Measurements from ENCODE around the gene CLSTN3.

DNA sequence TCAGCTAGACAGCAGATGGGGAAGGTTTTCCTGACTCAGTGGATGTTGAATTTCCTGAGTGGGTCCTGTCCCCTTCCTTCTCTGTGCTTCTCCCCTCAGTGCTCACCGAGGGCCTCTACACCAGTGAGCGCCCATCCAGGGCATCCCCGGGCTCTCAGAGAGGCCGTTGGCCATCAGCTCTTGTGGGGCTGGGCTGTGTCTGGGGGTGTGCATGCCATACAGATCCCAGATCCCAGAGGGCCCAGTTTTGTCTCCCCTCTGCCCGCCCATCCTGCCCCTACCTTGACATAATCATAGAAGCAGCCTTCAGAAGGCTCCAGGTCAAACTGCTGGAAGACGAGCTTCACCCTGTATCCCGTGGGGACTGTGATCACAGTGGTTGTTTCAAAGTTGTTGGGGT is 39.0 kb upstream of the CLSTN3 start:
- TF ChIP-seq GABPA (IDR thresholded peaks at IDR 0.05 in 1 of 2, conservative IDR thresholded peaks at IDR 0.05 in 1 of 2) (no peak), MAX (IDR thresholded peaks at IDR 0.05) (no peak), REST (IDR thresholded peaks at IDR 0.05) (no peak), RAD21 (IDR thresholded peaks at IDR 0.05) (no peak), EGR1 (IDR thresholded peaks at IDR 0.05; ENCODE audit: low read depth in 2 of 2) (no peak), SP1 (IDR thresholded peaks at IDR 0.05) (no peak), JUND (IDR thresholded peaks at IDR 0.05) (no peak), RXRA (IDR thresholded peaks at IDR 0.05) (no peak)
- TF ChIP-seq, protein P1, sequence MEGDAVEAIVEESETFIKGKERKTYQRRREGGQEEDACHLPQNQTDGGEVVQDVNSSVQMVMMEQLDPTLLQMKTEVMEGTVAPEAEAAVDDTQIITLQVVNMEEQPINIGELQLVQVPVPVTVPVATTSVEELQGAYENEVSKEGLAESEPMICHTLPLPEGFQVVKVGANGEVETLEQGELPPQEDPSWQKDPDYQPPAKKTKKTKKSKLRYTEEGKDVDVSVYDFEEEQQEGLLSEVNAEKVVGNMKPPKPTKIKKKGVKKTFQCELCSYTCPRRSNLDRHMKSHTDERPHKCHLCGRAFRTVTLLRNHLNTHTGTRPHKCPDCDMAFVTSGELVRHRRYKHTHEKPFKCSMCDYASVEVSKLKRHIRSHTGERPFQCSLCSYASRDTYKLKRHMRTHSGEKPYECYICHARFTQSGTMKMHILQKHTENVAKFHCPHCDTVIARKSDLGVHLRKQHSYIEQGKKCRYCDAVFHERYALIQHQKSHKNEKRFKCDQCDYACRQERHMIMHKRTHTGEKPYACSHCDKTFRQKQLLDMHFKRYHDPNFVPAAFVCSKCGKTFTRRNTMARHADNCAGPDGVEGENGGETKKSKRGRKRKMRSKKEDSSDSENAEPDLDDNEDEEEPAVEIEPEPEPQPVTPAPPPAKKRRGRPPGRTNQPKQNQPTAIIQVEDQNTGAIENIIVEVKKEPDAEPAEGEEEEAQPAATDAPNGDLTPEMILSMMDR (IDR thresholded peaks at IDR 0.05; ENCODE audit: low read depth, low read length, missing input control), result no peak

Data from liver (tissue), 3 donors.